HCT116 (cell line): ENCODE measurements around the gene FBXL17.

ENCODE experiments used
- CBX3 ChIP-seq: IDR thresholded peaks from 2 replicates; pipeline ENCODE4 v1.6.1; 2012; ENCODE audit warnings: low read depth
- CTCF ChIP-seq, 3 experiments: fragments of 200-600 bp in 1 of 3; sonication (generic) in 1 of 3; IDR thresholded peaks in 2 of 3; conservative IDR thresholded peaks in 1 of 3; 2 replicates each; pipeline ENCODE4 v1.5.1; 2012 to 2017; ENCODE audit warnings: low read depth in 2 of 3, low read length in 2 of 3, antibody characterized with exemption in 1 of 3, borderline replicate concordance in 1 of 3, control low read depth in 1 of 3, mild to moderate bottlenecking in 1 of 3, mixed read lengths in 1 of 3, mixed run types in 1 of 3, moderate library complexity in 1 of 3; ENCODE audit not compliant: insufficient read depth in 1 of 3
- EZH2 ChIP-seq: fragments of 200-600 bp; sonication (generic); IDR thresholded peaks from 2 replicates; pipeline ENCODE4 v1.6.1; 2017; ENCODE audit warnings: antibody characterized with exemption, mixed run types
- EZH2phosphoT487 ChIP-seq: fragments of 200-600 bp; IDR thresholded peaks from 2 replicates; pipeline ENCODE4 v1.6.1; 2018; ENCODE audit warnings: antibody characterized with exemption, borderline replicate concordance
- MAX ChIP-seq: IDR thresholded peaks from 2 replicates; pipeline ENCODE4 v1.6.1; 2012
- POLR2A ChIP-seq: IDR thresholded peaks from 2 replicates; pipeline ENCODE4 v1.7.0; 2011; ENCODE audit warnings: borderline replicate concordance; ENCODE audit not compliant: insufficient read depth, insufficient read length; ENCODE audit errors: extremely low read depth
- POLR2AphosphoS5 ChIP-seq: IDR thresholded peaks from 2 replicates; pipeline ENCODE4 v1.6.1; 2011; ENCODE audit warnings: mild to moderate bottlenecking, low read depth, low read length, moderate library complexity
- REST ChIP-seq: IDR thresholded peaks from 2 replicates; pipeline ENCODE4 v1.6.1; 2012; ENCODE audit warnings: low read depth
- SIN3A ChIP-seq: IDR thresholded peaks from 2 replicates; pipeline ENCODE4 v1.6.1; 2012; ENCODE audit warnings: low read depth
- SRF ChIP-seq: IDR thresholded peaks from 2 replicates; pipeline ENCODE4 v1.6.1; 2012; ENCODE audit warnings: low read depth
- ZNF274 ChIP-seq: fragments of 200-500 bp; sonication (Bioruptor generic); IDR thresholded peaks from 2 replicates; pipeline ENCODE4 v1.6.1; 2014; ENCODE audit warnings: mild to moderate bottlenecking, low read depth, low read length, inconsistent platforms

GRCh38 chr5:107889387-107889786 lies 492.5 kb downstream of the FBXL17 start:
- no peak for TF ChIP-seq CBX3
- no peak for TF ChIP-seq MAX
- TF ChIP-seq POLR2A, result no peak
- no peak for TF ChIP-seq CTCF (IDR thresholded peaks at IDR 0.05 in 2 of 3, conservative IDR thresholded peaks at IDR 0.05 in 1 of 3; ENCODE audit: borderline replicate concordance in 1 of 3, insufficient read depth in 1 of 3, low read depth in 2 of 3, low read length in 2 of 3)
- no peak for TF ChIP-seq EZH2
- TF ChIP-seq REST, result no peak
- TF ChIP-seq ZNF274, result no peak
- TF ChIP-seq SRF, result 0 out of 2 replicates have a peak, but pooled peaks have one; percentile 17
- TF ChIP-seq EZH2phosphoT487, result no peak
- no peak for TF ChIP-seq POLR2AphosphoS5
- TF ChIP-seq SIN3A, result no peak
